ENCODE results near the gene CGB2. TPM values are rescaled to one million over a fixed set of nuclear protein-coding genes. Genes with fewer than 3 reads are reported as not detected.
"Not testable (repeated sequence)": the region's sequence is repeated elsewhere in the genome, so short reads cannot be mapped to it uniquely, and the experiment has no call there.

Gene CGB2
- total RNA-seq, 1 experiment from 2014 or later: not detected

DNA sequence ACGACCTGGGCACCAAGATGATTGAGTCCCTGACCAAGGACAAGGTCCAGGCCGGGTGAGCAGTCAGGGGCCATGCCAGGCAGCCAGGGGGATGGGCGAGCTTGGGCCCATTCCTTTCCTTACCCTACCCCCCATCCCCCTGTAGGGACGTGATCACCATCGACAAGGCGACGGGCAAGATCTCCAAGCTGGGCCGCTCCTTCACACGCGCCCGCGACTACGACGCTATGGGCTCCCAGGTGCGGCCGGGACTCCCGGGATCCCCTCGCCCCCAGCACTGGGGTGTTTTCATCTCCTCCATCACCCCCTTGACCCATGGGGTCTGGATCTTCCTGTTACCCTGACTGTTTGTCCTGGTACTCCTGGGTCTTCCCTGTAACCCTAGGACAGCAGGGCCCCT lies 21.9 kb upstream of the CGB2 start:
- DNase-seq (ENCODE audit: extremely low read depth, low read depth): no peak

DNA sequence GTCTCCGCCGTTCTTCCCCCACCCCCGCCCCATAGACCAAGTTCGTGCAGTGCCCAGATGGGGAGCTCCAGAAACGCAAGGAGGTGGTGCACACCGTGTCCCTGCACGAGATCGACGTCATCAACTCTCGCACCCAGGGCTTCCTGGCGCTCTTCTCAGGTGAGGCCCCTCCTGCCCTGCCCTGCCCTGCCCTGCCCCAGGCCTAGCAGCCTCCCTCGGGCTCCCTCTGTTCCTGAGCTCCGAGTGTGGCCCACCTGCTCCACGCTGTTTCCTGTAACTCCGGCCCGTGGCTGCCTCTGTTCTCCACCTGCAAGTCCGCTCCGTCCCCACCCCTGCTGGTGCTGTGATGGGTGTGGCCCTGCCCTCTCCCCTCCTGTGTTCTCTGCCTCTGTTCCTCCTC lies 21.2 kb upstream of the CGB2 start:
- DNase-seq (ENCODE audit: extremely low read depth, low read depth): no peak

DNA sequence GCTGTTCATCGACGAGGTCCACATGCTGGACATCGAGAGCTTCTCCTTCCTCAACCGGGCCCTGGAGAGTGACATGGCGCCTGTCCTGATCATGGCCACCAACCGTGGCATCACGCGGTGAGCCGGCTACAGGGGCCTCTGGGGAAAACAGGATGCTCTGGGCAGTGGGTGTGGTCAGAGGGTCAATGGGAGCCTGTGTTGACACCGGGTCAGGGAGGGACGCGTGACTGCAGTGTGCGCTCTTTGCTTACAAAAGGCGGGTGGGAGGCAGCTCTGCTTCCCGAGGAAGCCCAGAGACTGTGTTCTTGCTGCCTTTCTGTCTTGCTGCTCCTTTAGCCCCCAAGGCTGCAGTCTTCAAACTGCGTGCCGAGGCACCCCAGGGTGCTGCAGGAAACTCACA lies 20.5 kb upstream of the CGB2 start:
- DNase-seq (ENCODE audit: extremely low read depth, low read depth): no peak

DNA sequence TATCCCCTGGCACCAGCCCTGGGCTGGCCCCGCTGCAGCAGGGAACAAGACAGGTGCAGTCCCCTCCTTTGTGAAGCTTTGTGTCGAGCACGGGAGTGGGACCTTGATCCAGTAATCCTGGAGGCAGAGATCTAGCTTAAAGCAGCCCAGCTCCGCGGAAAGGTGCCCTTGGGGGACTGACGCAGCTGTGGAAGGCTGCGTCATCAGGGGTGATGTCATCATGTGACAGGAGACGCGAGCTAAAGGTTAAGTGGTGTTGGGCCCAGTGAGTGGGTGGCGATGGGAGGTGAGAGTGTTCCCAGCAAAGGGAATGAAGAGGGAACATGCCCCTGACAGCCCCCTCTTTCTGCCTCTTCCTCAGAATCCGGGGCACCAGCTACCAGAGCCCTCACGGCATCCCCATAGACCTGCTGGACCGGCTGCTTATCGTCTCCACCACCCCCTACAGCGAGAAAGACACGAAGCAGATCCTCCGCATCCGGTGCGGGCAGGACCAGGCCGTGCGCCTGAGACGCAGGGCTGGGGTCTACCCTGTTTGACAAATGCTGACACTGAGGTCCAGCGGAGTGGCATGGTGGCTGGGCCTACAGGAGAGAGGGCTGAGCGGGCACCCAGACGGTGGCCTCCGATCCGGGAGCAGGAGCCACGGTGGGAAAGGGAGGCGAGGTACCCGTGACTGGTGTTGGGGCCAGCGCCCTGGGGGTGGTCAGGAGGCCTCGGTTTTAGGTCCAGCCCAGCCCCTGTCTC lies 17.4 kb upstream of the CGB2 start:
- no peak for DNase-seq (ENCODE audit: extremely low read depth, low read depth)

DNA sequence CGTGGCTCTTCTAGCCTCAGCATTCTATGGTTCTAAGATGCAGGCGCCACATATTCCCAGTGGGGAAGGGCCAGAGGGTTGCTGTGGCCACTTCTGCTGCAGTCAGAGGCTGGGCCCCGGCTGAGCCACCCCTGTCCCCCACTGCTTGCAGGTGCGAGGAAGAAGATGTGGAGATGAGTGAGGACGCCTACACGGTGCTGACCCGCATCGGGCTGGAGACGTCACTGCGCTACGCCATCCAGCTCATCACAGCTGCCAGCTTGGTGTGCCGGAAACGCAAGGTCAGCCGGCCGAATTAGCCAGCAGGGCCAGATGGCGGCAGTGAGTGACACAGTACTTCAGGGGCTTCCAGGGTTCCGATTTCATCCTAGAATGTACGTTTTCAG lies 16.8 kb upstream of the CGB2 start:
- no peak for DNase-seq (ENCODE audit: extremely low read depth, low read depth)

DNA sequence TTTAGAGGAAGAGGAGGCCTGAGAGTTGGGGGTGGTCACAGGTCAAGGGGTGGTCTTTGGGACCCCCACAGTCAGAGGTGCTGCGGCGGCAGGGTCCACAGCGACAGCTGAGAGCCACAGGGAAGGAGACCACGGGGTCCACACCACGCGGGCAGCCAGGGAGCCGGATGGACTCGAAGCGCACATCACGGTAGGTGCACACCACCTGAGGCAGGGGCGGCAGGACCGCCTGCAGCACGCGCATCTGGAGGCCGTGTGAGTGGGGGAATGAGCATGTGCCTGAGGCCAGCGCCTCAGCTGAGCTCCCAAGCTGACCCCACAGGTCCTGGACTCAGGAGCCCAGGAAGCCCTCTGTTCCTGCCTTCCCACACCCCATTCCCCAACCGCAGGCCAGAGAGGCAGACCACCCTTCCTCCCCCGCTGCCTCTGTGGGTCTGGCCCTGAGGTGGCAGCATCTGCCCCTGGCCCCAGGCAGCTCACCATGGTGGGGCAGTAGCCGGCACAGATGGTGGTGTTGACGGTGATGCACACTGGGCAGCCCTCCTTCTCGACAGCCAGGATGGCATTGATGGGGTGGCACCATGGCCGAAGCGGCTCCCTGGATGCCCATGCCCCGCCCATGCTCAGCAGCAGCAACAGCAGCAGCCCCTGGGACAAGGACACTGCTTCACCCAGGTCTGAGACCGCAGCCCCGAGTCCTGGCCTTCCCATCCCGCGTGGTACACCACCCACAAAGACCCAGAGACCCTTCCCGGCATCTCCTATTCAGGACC lies 15.4 kb upstream of the CGB2 start:
- DNase-seq (ENCODE audit: extremely low read depth, low read depth): no peak

DNA sequence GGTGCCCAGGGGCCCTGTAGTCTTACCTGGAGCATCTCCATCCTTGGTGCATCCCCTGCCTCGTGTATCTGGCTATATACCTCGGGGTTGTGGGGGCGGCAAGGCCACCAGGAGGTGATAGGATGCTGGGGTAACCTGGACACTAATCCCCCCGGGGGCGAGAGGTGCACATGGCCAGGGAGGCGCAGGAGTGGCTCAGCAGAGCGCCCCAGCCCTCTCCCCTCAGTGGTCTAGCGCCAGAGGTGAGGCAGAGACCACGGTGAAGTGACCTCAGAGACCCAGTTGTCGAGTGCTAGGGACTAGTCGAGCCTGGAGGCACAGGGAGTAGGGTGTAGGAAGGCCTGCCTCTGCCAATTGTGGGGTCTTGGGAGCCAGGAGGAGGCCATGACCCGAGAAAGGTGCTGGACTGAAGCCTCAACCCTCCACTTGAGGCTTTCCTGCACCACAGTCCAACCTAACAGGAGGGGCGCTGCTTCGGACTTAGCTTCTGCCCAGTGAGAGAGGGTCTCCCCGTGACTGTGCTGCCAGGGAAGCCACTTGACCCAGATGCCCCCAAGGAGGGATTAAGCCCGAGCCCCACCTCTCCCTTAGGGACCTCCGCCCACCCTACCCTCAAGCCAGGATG lies 14.5 kb upstream of the CGB2 start, which contains the start of gene LHB:
Gene LHB (minus strand): TSS at position 51 of the 625 bp plus-strand sequence. CDS start 10 bp downstream, at position 41.
- no peak for DNase-seq (ENCODE audit: extremely low read depth, low read depth)

DNA sequence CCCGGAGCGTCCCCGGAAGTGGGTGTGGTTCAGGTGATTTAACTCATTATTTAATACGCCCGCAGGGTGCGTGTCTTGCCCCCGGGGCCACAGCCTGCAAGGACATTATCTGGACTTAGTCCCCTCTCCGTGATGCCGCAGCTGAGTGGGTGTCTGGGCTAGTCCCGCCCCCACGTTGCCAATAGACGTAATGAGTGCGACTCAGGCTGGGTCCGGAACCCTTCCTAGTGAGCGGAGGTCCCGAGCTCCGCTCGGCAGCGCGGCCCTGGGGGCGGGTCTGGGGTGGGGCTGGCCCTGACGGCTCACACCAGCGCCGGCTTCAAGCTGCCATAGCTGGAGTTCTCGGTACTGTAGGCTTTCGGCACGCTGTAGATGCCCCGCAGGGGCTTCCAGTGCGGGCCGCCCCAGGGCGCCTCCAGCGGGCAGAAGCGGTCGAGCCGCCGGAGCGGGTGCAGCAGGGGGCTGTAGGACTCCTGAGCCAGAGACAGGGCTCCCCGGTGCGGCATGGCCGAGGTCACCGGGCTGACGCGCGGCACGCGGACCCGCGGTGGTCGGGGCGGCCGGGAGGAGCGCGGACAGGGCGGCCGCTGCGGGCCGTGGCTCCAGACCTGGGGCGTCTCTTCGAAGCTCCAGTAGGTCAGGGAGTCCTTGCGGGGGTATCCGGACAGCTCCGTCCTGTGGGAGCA lies 13.9 kb upstream of the CGB2 start:
- no peak for DNase-seq (ENCODE audit: extremely low read depth, low read depth)

DNA sequence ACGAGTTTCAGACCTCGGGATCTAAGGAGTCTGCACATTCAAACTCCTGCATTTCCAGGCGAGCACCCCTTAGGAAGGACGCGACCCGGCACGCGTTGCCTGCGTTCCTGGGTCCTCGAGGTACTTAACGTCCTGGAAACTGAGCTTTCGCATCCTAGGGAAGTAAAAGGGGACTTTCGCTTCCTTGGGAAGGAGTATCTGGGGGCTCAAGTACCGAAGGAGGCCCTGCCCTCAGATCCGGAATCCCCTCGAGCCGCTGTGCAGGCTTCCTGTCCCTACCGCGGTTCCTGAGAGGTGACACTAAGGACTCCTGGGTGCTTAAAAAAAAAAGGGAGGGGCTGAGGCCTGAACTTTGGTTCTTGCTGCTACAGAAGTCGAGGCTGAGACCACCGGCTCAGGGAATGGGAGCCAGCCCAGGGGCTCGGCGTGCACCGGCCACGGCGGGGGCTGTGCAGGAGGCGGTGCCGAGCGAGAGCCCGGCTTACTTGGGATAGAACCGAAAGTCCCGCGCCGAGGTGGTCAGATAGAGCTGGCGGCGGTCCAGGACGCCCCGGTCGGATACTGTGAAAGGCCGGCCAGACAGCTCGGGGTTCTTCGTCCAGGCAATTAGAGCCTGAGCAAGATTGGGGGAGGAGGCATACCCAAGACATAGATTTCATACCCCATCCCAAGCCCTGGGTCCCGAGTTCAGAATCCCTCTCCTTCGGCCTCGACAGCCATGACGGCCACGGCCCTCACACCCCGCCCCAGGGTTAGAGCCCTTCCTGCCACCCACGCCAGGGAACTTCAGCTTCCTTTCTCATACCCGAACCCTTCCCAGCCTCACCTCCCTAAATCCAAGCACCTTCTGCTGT lies 13.1 kb upstream of the CGB2 start:
- DNase-seq (ENCODE audit: extremely low read depth, low read depth): not testable (repeated sequence)

DNA sequence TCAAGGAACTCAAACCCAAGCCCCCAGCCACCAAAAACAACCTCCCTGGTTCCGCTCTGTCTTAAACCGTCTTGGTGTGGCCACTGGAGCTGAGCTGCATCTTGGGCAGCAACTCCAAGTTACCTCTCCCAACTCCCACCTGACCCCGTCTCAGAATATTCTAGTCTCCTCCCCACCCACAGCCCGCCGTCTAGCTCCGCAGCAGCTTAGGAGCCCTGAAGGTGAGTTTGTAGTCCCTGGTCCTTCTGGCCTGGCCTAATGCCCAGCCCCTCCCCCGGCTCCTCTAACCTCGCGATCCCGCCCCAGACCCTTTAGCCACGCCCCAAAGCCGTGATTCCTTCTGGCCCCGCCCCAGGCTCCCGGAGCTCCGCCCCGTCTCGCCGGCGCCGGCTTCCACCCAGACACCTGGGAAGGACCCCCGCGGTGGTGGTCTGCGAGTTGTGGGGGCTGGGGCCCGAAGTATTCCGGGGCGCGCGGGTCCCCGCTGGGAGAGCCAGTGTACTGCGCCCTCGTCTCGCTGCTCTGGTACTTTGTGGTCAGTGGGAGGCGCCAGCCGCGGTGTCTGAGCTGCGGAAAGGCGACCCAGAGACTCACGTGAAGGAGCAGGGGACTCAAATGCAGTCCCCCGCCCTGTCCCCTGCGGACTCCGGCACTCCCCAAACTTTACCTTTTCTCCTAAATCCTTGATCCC lies 12.3 kb upstream of the CGB2 start:
- peak; percentile 28 for DNase-seq (ENCODE audit: extremely low read depth, low read depth)

DNA sequence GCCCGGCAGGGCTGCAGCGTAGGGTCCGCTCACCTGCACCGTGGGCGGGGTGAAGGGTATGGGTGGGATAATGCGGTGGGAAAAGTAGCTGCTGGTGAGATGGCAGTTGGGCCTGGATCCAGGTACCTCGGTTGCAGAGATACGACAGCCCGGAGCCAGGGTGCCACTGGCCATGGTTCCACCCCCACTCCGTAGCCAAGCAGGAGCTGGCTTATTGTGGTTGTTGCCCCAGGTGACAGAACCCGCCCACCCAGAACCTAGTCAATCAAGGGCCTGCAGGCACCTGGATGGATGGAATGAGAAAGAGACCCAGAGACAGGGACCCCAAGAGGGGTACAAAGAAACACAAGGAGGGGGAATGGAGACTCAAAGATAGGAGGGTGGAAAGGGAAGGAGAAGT lies 11.3 kb upstream of the CGB2 start:
- DNase-seq (ENCODE audit: extremely low read depth, low read depth): no peak

DNA sequence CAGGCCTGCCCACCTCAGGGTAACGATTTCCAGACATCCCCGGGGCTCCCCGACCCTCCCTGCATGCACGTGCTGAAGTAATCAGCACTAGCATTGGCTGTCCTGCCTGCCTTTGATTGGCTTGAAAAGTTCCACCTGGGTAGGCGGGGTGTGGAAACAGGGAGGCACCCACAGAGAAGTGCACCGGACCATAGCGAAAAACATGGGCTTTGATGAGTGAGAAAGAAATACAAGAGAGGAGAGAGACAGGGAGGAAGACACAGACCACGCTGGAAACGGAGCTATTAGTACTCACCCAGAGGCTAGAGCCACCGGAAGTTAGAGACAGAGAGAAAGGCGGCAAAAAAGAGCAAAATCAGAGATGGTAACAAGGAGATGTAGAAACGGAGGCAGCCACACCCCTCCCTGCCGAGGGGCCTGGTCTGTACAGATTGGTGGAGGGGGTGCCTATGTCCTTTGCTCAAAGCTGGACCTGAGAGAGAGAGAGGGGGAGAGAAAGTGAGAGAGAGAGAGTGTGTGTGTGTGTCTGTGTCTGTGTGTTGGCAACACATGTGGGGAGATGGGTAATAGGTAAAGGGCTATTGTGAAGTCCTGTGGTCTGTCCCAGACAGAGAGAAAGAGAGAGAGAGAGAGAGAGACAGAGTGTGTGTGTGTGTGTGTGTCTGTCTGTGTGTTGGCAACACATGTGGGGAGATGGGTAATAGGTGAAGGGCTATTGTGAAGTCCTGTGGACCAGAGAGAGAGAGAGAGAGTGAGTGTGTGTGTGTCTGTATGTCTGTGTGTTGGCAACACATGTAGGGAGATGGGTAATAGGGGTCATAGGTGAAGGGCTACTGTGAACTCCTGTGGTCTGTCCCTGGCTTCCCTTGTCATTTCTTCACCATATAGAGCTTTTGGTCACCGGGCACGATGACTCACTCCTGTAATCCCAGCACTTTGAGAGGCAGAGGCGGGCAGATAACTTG lies 10.5 kb upstream of the CGB2 start:
- no peak for DNase-seq (ENCODE audit: extremely low read depth, low read depth)

DNA sequence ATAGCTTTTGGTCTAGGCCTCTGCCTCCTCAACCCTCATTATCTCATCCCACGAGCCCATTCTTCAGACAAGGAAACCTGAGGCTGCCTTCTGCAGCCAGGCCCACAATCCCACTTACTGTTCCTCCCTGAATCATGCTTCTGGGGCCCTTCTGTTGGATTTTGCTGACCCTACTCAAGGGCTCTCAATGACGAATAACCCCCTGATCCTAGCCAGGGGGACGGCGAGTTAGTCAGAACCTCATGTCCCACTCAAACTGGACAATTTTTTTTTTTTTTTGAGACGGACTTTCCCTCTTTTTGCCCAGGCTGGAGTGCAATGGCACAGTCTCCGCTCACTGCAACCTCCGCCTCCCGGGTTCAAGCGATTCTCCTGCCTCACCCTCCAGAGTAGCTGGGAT lies 9.6 kb upstream of the CGB2 start:
- DNase-seq (ENCODE audit: extremely low read depth, low read depth): no peak

DNA sequence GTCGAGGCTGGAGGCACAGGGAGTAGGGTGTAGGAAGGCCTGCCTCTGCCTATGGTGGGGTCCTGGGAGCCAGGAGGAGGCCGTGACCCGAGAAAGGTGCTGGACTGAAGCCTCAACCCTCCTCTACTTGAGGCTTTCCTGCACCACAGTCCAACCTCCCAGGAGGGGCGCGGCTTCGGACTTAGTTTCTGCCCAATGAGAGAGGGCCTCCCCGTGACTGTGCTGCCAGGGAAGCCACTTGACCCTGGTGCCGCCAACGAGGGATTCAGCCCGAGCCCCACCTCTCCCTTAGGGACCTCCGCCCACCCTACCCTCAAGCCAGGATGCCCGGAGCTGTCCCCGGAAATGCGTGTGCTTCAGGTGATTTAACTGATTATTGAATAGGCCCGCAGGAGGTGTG lies 7.5 kb upstream of the CGB2 start, which contains the start of gene CGB3:
Gene CGB3 (minus strand): TSS at position 101 of the 400 bp plus-strand sequence. CDS start 362 bp downstream, outside the sequence.
- not testable (repeated sequence) for DNase-seq (ENCODE audit: extremely low read depth, low read depth)

DNA sequence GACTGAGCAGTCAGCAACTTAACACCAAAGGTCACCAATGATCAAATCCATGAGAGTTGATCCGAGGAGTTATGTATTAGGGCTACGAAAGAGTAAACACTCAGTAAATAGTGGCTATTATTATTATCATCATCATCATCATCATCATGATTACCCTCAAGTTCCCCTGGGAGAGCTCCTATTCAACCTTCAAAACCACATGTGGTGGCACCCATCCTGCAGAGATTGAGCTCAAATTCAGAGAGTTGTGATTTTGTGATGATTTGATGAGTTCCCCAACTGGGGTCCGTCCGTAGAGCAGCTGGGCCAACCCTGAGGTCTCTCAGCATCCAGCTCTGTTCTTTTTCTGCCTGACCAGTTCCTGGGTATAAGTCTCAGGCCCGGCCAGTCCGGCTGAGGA lies 6.6 kb upstream of the CGB2 start:
- not testable (repeated sequence) for DNase-seq (ENCODE audit: extremely low read depth, low read depth)

DNA sequence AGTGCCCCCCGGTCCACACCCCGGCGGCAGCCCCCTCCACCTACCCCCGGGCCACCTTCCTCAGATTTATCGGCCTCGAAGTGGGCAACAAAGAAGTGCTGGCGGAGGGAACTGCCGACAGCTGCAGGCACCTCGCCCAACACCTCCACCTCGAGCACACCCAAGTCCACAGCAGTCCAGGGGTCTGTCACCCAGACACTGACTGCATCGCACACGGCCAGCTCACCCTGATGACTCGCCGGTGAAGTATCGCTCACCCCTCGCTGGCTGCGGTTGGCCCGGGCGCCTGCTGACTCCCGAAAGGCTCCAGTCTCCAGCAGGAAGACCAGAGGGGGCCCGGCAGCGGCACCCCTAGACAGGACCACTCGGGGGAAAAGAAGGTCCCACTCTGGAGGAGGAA lies 6.1 kb upstream of the CGB2 start:
- not testable (repeated sequence) for DNase-seq (ENCODE audit: extremely low read depth, low read depth)

DNA sequence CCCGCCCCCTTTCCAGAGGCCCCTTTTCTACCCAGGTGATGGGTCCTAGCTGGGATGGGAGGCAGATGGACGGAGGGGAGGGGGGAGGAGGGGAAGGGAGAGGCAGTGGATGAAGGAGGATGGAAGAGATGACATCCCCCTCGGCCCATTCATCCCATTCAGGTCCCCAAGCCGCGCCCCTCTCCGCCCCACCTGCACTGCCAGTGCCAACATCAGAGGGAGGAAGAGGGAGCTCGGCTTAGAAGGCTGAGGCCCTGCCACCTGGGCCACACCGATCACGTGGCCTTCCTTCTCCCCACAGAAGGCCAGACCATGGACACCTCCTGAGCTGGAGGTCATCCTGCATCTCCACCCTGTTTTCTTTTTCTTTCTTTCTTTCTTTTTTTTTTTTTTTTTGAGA lies 3.0 kb upstream of the CGB2 start:
- not testable (repeated sequence) for DNase-seq (ENCODE audit: extremely low read depth, low read depth)

DNA sequence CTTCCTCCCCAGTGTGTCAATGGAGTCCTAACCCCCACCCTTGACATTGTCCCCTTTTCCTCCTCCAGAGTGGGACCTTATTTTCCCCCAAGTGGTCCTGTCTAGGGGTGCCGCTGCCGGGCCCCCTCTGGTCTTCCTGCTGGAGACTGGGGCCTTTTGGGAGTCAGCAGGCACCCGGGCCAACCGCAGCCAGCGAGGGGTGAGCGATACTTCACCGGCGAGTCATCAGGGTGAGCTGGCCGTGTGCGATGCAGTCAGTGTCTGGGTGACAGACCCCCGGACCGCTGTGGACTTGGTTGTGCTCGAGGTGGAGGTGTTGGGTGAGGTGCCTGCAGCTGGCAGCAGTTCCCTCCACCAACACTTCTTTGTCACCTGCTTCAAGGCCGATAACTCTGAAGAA lies 1.9 kb upstream of the CGB2 start:
- DNase-seq (ENCODE audit: extremely low read depth, low read depth): not testable (repeated sequence)

Data from NCI-H460 (cell line).